ENCODE measurements around the gene ADAMTS5.

The ADAMTS5 gene

DNA sequence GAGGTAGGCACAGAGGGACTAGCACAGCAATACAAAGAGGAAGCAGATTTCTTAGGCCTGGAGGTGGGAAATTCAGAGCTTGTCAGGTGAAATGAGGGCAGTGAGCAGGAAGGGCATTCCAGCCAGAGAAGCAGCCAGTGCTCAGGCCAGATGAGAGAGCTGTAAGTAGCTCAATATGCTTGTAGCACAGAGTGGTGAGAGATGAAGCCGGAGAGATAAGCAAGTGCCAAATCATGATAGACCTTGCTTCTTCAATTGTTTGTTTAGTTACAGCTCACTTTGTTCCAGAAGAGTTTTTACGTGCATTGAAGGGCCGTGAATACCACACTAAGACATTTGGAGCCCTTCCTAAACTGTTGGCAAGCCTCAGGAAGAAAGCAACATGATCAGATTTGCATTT, 79.6 kb downstream of the ADAMTS5 start:
- peak in 1 of 14 donors; percentile 49 for DNase-seq

- peak in 3 of 14 donors; percentile 0 to 86 (median 2) for DNase-seq
These were observed 82.5 kb downstream of the ADAMTS5 start for GRCh38 chr21:26884436-26884835.

- no peak for DNase-seq
These were observed 83.1 kb downstream of the ADAMTS5 start for GRCh38 chr21:26883768-26884167.

DNA sequence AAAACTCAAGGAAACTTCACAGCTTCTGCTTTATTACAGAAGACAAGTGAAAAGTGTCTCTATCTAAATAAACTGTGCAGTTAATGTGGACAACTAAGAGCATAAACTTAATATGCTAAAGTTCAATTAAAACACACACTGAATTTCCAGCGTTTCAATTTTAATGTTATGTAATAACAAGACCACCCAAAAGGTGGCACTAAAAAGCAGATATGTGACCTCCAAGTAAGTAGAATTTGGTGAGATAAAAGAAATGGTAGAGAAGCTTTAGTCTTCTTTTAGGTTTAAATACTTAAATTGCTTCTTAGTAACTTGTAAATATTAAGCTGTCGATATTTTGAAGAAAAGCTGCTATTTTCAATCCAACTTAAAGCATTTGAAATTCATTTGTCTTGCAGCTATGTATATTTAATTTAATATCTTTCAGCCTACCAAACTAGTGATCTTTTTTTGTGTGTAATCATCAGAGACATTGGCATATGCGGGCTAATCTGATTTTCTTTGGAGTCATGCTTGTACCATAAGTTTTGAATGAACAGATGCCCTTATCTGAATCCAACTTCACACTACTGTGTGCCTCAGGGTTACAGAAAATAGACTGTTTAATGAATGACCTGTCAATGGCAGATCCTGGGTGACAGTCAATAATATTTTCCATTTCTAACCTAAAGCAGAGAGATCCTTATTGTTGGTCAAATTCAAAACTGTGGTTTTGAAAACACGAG, 85.2 kb downstream of the ADAMTS5 start:
- DNase-seq: no peak

DNA sequence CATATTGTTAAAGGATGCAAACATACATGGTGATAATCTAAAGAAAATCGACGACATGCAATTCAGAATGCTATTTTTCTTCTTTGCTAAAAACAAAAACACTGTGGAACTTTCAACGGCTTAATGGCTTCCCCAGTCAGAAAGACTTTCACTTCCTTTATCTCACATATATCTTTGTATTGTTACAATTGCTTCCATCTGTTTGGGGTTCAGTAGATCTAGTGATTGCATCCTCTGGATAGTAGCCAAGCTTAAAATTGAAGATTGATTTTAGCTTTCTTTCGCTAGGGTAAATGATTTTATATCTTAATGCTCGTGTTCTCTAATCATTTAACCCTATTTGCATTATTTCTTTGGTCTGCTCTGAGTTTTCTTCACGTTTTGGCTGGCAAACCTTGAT, 89.9 kb downstream of the ADAMTS5 start:
- DNase-seq: no peak

DNA sequence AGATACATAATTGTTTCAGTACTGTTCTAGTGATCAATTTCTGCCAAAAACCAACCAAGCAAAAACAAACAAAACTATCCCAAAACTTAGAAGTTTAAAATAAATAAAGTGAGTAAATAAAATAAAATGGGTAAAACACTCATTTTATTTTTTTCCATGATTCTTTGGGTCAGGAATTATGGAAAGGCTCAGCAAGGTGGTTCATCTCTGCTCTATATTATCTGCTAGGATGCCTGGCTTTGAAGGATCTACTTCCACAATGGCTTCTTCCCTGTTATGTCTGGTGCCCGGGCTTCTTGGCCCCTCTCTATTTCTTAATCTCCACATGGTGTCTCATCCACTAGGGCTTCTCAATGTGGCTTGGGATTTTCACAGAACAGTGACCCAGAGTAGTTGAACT, 92.5 kb downstream of the ADAMTS5 start:
- no peak for DNase-seq

All from C1 segment of cervical spinal cord (tissue), 14 donors.